ENCODE data around the gene TRAPPC4.

DNA sequence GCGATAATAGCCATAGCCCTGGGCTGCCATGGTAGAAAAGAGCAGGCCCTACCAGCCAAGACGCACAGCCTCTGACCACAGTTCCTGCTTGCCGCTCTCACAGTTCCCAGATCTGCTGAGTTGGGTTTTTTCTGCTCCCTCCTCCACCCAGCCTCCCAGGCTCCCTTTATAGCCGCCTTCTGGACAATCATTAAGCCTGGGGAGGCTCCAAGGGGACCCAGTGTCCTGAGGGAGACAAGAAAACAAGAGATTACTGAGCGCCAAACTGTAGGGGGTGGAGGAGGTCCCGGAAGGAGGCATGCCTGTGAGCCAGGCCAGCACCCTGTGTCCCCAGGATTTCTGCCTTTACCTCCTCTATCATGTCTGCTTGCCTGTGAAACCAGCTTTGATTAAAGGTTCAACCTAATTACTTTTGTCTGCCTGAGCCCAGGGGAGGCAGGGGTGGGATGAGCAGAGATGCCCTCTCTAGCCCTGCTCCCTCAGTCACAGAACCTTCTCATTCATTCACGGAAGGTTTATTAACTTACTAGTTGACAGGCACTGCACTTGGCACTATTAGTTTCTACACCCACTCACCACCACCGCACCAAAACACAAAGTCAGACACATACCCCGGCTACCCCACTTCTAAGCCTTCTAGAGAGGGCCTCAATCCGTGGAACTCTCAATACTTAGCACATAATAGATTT lies 10.9 kb downstream of the TRAPPC4 start:
- TF ChIP-seq SP1 (IDR thresholded peaks at IDR 0.05) (no peak), FOXA1 (IDR thresholded peaks at IDR 0.05) (no peak), ELF4 (IDR thresholded peaks at IDR 0.05) (no peak), FOXK2 (IDR thresholded peaks at IDR 0.05) (no peak)
